Stimulated activated CD4-positive, alpha-beta T cell treated with anti-CD3 and anti-CD28 coated beads, Interleukin-1b, Interleukin-23, amount 100 ng/mL, for 48 hours (primary cell): Measurements from ENCODE around the gene WDR46.

ENCODE experiments used
- DNase-seq: peaks from one replicate; pipeline ENCODE4 v3.0.0-alpha.2; 2020

WDR46 gene

GRCh38 chr6:33313709-33314514, 24.9 kb upstream of the WDR46 start, which contains the start of gene TAPBP:
Gene TAPBP (minus strand): TSS chr6:33314078. CDS start chr6:33314041, 37 bp downstream.
- peak; percentile 86 for DNase-seq

GRCh38 chr6:33313105-33313708, 24.2 kb upstream of the WDR46 start:
- DNase-seq, result peak; percentile 40

- peak; percentile 78 for DNase-seq
Observed at GRCh38 chr6:33312361-33313104, 23.5 kb upstream of the WDR46 start.

- DNase-seq, result no peak
Observed at GRCh38 chr6:33306356-33306755, 17.3 kb upstream of the WDR46 start.

GRCh38 chr6:33305052-33305451, 16.0 kb upstream of the WDR46 start:
- no peak for DNase-seq

GRCh38 chr6:33304216-33304615, 15.2 kb upstream of the WDR46 start:
- DNase-seq, result no peak

- no peak for DNase-seq
Observed at GRCh38 chr6:33301877-33302276, 12.8 kb upstream of the WDR46 start.

- peak; percentile 94 for DNase-seq
Observed at GRCh38 chr6:33299237-33299944, 10.4 kb upstream of the WDR46 start.

- peak; percentile 47 for DNase-seq
Observed at GRCh38 chr6:33298773-33299236, 9.8 kb upstream of the WDR46 start, which contains the start of gene RGL2. Gene RGL2 (minus strand): TSS chr6:33298942. CDS start chr6:33298610, 332 bp downstream.

- DNase-seq, result peak; percentile 69
Observed at GRCh38 chr6:33297956-33298772, 9.1 kb upstream of the WDR46 start.

GRCh38 chr6:33297406-33297955, 8.4 kb upstream of the WDR46 start:
- DNase-seq, result no peak

- DNase-seq, result no peak
Observed at GRCh38 chr6:33296797-33297405, 7.9 kb upstream of the WDR46 start.

- DNase-seq, result no peak
Observed at GRCh38 chr6:33295621-33296369, 6.8 kb upstream of the WDR46 start.

- no peak for DNase-seq
Observed at GRCh38 chr6:33294086-33294823, 5.2 kb upstream of the WDR46 start.

- DNase-seq, result no peak
Observed at GRCh38 chr6:33292996-33293682, 4.1 kb upstream of the WDR46 start.

- DNase-seq, result no peak
Observed at GRCh38 chr6:33290459-33290858, 1.4 kb upstream of the WDR46 start.

GRCh38 chr6:33289784-33290315, 811 bp upstream of the WDR46 start:
- no peak for DNase-seq

GRCh38 chr6:33288141-33288920, 708 bp downstream of the WDR46 start:
- no peak for DNase-seq
